ENCODE data around the gene TTC22. TPM values are rescaled to one million over a fixed set of nuclear protein-coding genes. Genes with fewer than 3 reads are reported as not detected.

The TTC22 gene
- total RNA-seq, 1 experiment from 2014 or later, result 1.8 TPM

DNA sequence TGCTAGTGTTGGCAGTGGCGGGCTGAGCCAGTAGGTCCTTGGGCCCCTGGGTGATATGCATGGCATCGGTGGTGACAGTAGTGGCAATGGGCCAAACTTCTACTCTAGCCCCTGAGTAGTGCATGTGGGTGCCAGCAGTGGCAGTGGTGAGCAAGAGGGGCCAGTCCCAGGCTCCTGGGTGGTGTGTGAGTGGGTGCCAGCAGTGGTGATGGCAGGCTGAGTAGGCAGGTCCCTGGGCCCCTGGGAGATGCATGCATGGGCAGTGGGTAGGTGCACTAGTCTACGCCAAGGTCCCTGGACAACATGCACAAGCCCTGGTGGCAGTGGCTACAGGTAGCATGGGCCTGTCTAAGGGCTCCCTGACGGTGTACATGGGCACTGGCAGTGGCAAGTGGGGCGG, 24.6 kb upstream of the TTC22 start:
- CTCF ChIA-PET, result no interaction called here

More for the DNA sequence above, 24.6 kb upstream of the TTC22 start:
- ATAC-seq (no peak), DNase-seq (ENCODE audit: low read depth, low spot score) (no peak)
- Histone ChIP-seq H3K4me1 (ENCODE audit: control insufficient read depth in 1 of 2, insufficient read depth in 2 of 2, low read length in 2 of 2) (no peaks in the 10 kb centered on the region), H3K9ac (ENCODE audit: low read length) (no peak overlapping the region), H2AFZ (ENCODE audit: low read depth, low read length, poor library complexity, severe bottlenecking) (no peak overlapping the region), H3K4me2 (ENCODE audit: low read length) (no peak overlapping the region), H3K79me2 (ENCODE audit: insufficient read depth, low read length) (no peaks in the 10 kb centered on the region), H3K4me3 (replicated peaks in 1 of 2; ENCODE audit: low read depth in 1 of 2, low read length in 2 of 2) (no peak overlapping the region), H3K36me3 (ENCODE audit: control insufficient read depth in 1 of 2, insufficient read depth in 2 of 2, low read length in 2 of 2) (no peaks in the 10 kb centered on the region), H3K27ac (ENCODE audit: low read depth, low read length) (no peak overlapping the region), H3K27me3 (ENCODE audit: insufficient read depth, low read length) (no peaks in the 10 kb centered on the region), H3K9me2 (ENCODE audit: insufficient read depth) (no peaks in the 10 kb centered on the region), H3K9me3 (ENCODE audit: control insufficient read depth in 1 of 2, insufficient read depth in 1 of 2, low read depth in 1 of 2, low read length in 2 of 2) (no peaks in the 10 kb centered on the region; a peak in 1 of 4 replicates), H4K20me1 (ENCODE audit: insufficient read depth) (no peaks in the 10 kb centered on the region)
- intact Hi-C loops (cut with micrococcal nuclease), result no loop called here
- POLR2A ChIA-PET, result no interaction called here
- RAD21 ChIA-PET (ENCODE audit: low non-redundant PET in 1 of 2, low total read pairs in 2 of 2, uncharacterized antibody in 2 of 2, unreplicated experiment in 2 of 2), result no interaction called here
- no TSS peak for BruUV-seq (replicated peaks)
- no peak for TF ChIP-seq EZH2phosphoT487 (IDR thresholded peaks at IDR 0.05; ENCODE audit: borderline replicate concordance)
- TF ChIP-seq TCF7L2 (IDR thresholded peaks at IDR 0.05; ENCODE audit: borderline replicate concordance, extremely low read depth, insufficient read depth, insufficient read length), result no peak
- no peak for TF ChIP-seq SRF (IDR thresholded peaks at IDR 0.05; ENCODE audit: low read depth)
- no peak for TF ChIP-seq POLR2AphosphoS5 (IDR thresholded peaks at IDR 0.05; ENCODE audit: low read depth, low read length)
- no peak for TF ChIP-seq YY1 (IDR thresholded peaks at IDR 0.05; ENCODE audit: extremely low read depth, insufficient replicate concordance, low read depth, low read length)
- no peak for TF ChIP-seq SP1 (IDR thresholded peaks at IDR 0.05; ENCODE audit: low read depth)
- TF ChIP-seq, protein P1, sequence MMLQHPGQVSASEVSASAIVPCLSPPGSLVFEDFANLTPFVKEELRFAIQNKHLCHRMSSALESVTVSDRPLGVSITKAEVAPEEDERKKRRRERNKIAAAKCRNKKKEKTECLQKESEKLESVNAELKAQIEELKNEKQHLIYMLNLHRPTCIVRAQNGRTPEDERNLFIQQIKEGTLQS (IDR thresholded peaks at IDR 0.05), result no peak
- TF ChIP-seq CEBPB (IDR thresholded peaks at IDR 0.05; ENCODE audit: low read depth), result no peak
- TF ChIP-seq, protein P2, sequence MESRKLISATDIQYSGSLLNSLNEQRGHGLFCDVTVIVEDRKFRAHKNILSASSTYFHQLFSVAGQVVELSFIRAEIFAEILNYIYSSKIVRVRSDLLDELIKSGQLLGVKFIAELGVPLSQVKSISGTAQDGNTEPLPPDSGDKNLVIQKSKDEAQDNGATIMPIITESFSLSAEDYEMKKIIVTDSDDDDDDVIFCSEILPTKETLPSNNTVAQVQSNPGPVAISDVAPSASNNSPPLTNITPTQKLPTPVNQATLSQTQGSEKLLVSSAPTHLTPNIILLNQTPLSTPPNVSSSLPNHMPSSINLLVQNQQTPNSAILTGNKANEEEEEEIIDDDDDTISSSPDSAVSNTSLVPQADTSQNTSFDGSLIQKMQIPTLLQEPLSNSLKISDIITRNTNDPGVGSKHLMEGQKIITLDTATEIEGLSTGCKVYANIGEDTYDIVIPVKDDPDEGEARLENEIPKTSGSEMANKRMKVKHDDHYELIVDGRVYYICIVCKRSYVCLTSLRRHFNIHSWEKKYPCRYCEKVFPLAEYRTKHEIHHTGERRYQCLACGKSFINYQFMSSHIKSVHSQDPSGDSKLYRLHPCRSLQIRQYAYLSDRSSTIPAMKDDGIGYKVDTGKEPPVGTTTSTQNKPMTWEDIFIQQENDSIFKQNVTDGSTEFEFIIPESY (IDR thresholded peaks at IDR 0.05; ENCODE audit: extremely low read depth, insufficient replicate concordance, low read length), result no peak
- TF ChIP-seq ZFX (IDR thresholded peaks at IDR 0.05), result no peak
- TF ChIP-seq POLR2A (IDR thresholded peaks at IDR 0.05; ENCODE audit: borderline replicate concordance, extremely low read depth, insufficient read depth, insufficient read length), result no peak
- TF ChIP-seq CTCF (IDR thresholded peaks at IDR 0.05 in 2 of 3, conservative IDR thresholded peaks at IDR 0.05 in 1 of 3; ENCODE audit: borderline replicate concordance in 1 of 3, insufficient read depth in 1 of 3, low read depth in 2 of 3, low read length in 2 of 3), result no peak
- TF ChIP-seq RAD21 (IDR thresholded peaks at IDR 0.05; ENCODE audit: low read depth), result no peak
- no peak for TF ChIP-seq EZH2 (IDR thresholded peaks at IDR 0.05)
